ENCODE data around the gene EXOC3.

- TF ChIP-seq CTCF (IDR thresholded peaks at IDR 0.05; ENCODE audit: control extremely low read depth in 1 of 3, insufficient read depth in 1 of 3, low read depth in 1 of 3, low read length in 3 of 3) (no peak), YY1 (IDR thresholded peaks at IDR 0.05; ENCODE audit: low read depth, low read length) (no peak), SRF (IDR thresholded peaks at IDR 0.05; ENCODE audit: low read depth, low read length) (no peak), POLR2A (IDR thresholded peaks at IDR 0.05; ENCODE audit: control extremely low read depth in 1 of 2, low read depth in 2 of 2, low read length in 2 of 2) (no peak), CBX8 (IDR thresholded peaks at IDR 0.05; ENCODE audit: borderline replicate concordance, low read depth, low read length) (no peak), POLR2AphosphoS5 (IDR thresholded peaks at IDR 0.05; ENCODE audit: low read depth, low read length) (no peak), EZH2 (IDR thresholded peaks at IDR 0.05; ENCODE audit: low read depth, low read length, severe bottlenecking) (no peak), RFX5 (IDR thresholded peaks at IDR 0.05; ENCODE audit: borderline replicate concordance, low read depth, low read length) (no peak), EGR1 (IDR thresholded peaks at IDR 0.05; ENCODE audit: borderline replicate concordance, low read depth, low read length) (no peak), SP4 (IDR thresholded peaks at IDR 0.05; ENCODE audit: low read length) (no peak), SIX5 (IDR thresholded peaks at IDR 0.05; ENCODE audit: low read depth, low read length) (no peak)
Measured at GRCh38 chr5:422323-423232, 20.4 kb upstream of the EXOC3 start.
